AG04449 (cell line): ENCODE data around the gene ONECUT3.

Experiments
- CTCF ChIA-PET: fragments of 350-600 bp; formaldehyde crosslinking; extraction: SDS; loops from one replicate; lab custom pipeline; 2021; ENCODE audit warnings: antibody characterized with exemption; lab: Yijun Ruan, JAX
- POLR2A ChIA-PET: fragments of 400-600, 350-600 bp; formaldehyde crosslinking; extraction: SDS; loops from one replicate; lab custom pipeline; 2020; ENCODE audit warnings: antibody characterized with exemption, inconsistent platforms; lab: Yijun Ruan, JAX
- DNase-seq: peaks from one replicate; pipeline ENCODE4 v3.0.0-alpha.2; 2010; ENCODE audit warnings: low read depth, low spot score
- H3K4me3 ChIP-seq: 2 replicates; pipeline ENCODE4 v1.5.1; 2011; ENCODE audit warnings: low read depth, mild to moderate bottlenecking, control low read depth, low read length
- TF ChIP-seq, protein P1 (sequence below): IDR thresholded peaks from one replicate; pipeline ENCODE4 v1.5.1; 2011; ENCODE audit warnings: mild to moderate bottlenecking, moderate library complexity, low read length, control low read depth, inconsistent platforms; ENCODE audit not compliant: insufficient read depth; ENCODE audit errors: missing control alignments

Gene ONECUT3

DNA sequence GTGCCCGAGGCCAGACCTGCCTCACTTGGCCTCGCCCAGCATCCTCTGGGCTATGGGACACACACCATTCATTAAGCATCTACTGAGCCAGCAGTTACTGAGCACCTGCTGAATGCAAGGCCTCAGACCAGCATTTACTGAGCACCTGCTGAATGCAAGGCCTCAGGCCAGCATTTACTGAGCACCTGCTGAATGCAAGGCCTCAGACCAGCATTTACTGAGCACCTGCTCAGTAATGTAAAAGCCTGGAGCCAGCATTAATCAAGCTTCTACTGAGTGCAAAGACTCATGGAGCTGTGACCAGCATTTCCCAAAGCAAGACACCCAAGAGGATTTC, 55.1 kb downstream of the ONECUT3 start:
- ChIA-PET POLR2A (no interaction called here), CTCF (interaction anchor here (2.0 kb wide), 1 partner anchor 12 kb away, joined by 8 read pairs; no protein-coding TSS in a partner anchor)
- no peak overlapping the region for H3K4me3 ChIP-seq
- DNase-seq, result no peak
- TF ChIP-seq, protein P1, sequence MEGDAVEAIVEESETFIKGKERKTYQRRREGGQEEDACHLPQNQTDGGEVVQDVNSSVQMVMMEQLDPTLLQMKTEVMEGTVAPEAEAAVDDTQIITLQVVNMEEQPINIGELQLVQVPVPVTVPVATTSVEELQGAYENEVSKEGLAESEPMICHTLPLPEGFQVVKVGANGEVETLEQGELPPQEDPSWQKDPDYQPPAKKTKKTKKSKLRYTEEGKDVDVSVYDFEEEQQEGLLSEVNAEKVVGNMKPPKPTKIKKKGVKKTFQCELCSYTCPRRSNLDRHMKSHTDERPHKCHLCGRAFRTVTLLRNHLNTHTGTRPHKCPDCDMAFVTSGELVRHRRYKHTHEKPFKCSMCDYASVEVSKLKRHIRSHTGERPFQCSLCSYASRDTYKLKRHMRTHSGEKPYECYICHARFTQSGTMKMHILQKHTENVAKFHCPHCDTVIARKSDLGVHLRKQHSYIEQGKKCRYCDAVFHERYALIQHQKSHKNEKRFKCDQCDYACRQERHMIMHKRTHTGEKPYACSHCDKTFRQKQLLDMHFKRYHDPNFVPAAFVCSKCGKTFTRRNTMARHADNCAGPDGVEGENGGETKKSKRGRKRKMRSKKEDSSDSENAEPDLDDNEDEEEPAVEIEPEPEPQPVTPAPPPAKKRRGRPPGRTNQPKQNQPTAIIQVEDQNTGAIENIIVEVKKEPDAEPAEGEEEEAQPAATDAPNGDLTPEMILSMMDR, result no peak

DNA sequence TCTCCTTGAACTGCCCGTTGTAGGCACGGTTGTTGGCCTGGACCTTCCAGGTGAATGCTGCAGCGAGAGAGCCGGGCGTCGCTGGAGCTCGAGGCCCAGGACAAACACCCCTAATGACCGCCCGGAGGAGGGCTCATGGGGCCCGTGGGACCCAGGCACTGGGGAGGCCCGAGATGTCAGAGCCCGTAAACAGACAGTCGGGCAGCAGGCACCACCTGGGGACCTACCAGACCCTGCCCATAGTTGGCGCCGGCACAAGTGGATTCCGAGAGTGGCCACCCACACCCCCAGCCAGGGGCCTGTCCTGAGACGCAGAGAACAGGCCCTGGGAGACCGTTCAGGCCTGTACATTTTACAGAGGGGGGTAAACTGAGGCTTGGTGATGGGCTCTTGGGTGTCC, 56.4 kb downstream of the ONECUT3 start:
- CTCF ChIA-PET, result interaction anchor here (2.0 to 3.3 kb wide), 2 partner anchors 14 to 17 kb away, joined by 8 to 20 read pairs; no protein-coding TSS in a partner anchor
- POLR2A ChIA-PET, result no interaction called here
- H3K4me3 ChIP-seq, result no peak overlapping the region

DNA sequence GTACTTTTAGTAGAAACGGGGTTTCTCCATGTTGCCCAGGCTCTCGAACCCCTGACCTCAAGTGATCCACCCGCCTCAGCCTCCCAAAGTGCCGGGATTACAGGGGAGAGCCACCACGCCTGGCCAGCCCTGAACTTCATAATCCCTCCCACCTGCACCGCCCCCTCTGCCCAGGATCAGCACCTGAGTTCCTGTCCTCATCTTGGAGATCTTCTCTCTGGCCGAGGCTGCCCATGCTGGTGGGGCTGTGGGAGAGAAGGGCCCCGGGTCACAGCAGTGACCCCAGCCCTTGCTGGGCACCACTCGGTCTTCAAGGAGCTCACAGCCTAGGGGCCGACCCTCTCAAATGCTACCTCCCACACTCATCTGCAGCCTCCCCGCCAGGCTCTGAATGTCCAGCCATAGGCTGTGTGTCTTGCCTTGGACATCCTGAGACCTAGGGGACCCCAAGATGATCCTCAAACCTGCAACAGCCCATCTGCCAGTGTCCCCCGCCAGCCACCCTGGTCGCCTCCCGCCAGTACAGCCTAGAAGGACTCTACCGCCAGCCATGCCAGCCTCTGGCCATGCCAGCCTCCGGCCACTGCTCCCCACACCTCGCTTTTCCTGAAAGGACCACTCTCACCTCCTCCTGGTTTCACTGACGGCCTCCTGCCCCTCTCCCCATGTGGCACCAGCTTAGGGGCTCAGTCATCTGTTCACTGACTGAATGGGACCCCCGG, 57.3 kb downstream of the ONECUT3 start:
- TF ChIP-seq, protein P1, result no peak
- CTCF ChIA-PET, result interaction anchor here (1.1 to 3.3 kb wide), 6 partner anchors 15 to 138 kb away, joined by 3 to 20 read pairs (median 5); no protein-coding TSS in a partner anchor
- POLR2A ChIA-PET, result no interaction called here
- no peak for DNase-seq
- H3K4me3 ChIP-seq, result no peak overlapping the region

More for the DNA sequence above, 56.4 kb downstream of the ONECUT3 start:
- no peak for DNase-seq
- TF ChIP-seq, protein P1, result no peak

DNA sequence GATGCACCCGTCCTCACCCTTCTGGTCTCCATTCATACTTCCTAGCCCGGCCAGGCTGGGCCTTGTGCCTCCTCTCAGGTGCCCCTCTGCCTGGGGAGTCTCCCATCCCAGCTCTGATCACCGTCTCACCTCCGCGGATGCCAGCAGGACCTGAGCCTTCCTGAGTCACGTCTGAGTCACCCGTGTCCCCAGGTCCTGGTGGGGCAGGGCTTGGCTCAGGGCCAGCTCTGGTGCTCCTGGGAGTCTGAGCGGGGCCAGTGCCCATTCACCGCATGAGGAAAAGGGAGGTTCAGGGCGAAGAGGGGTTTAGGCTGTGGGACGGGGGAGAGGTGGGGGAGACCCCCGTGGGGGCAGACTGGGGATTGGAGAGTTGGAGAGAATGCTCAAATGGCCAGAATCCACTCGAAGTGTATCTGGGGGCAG, 58.2 kb downstream of the ONECUT3 start:
- CTCF ChIA-PET, result interaction anchor here (1.1 to 3.3 kb wide), 5 partner anchors 15 to 139 kb away, joined by 3 to 20 read pairs (median 4); no protein-coding TSS in a partner anchor
- no peak for DNase-seq
- POLR2A ChIA-PET, result no interaction called here

DNA sequence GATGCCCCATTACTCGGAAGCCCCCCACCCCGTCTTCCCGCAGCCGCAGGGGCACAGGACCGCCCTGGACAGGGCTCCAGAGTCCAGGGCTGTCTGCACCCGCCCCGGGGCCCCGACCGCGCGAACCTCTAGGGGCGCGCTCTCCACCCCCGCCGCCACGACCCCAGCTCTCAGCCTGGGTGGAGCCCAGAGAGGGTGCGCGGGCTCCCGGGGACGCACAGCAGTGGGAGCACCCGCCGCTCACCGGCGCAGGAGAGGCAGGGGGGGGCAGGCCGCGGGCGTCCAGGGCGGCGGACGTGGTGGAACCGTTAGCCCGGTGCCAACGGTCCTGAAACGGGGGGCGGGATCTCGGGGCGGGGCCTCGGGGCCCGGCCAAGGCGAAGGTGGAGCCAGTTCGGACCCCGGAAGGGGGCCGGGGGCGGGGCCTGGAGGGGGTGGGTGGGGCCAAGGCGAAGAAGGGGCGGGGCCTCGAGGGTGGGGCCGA, 58.7 kb downstream of the ONECUT3 start, which contains the start of gene ATP8B3:
Gene ATP8B3, minus strand, starts transcription at position 335 of the 484 bp plus-strand sequence. CDS start 540 bp downstream, outside the sequence.
- POLR2A ChIA-PET, result no interaction called here
- DNase-seq, result no peak
- TF ChIP-seq, protein P1, result peak; percentile 34
- CTCF ChIA-PET, result interaction anchor here (1.9 to 3.3 kb wide), 3 partner anchors 14 to 23 kb away, joined by 4 to 20 read pairs (median 6); no protein-coding TSS in a partner anchor
- peak within 1 kb of the TSS; percentile 68 for H3K4me3 ChIP-seq

More for the DNA sequence above, 58.2 kb downstream of the ONECUT3 start:
- peak overlapping the region; percentile 68 for H3K4me3 ChIP-seq
- TF ChIP-seq, protein P1, result no peak
